ENCODE results near the gene SPPL2A. TPM values are rescaled to one million over a fixed set of nuclear protein-coding genes. Genes with fewer than 3 reads are reported as not detected.

SPPL2A gene
- polyA plus RNA-seq, 3 donors, result 108 to 132 (median 108) TPM

- no peak for DNase-seq (ENCODE audit: low read depth in 3 of 3, low spot score in 2 of 3)
These were observed 8.9 kb upstream of the SPPL2A start for GRCh38 chr15:50774450-50774849.

- DNase-seq (ENCODE audit: low read depth in 3 of 3, low spot score in 2 of 3), result no peak
These were observed 7.9 kb upstream of the SPPL2A start for GRCh38 chr15:50773389-50773788.

- DNase-seq (ENCODE audit: low read depth in 3 of 3, low spot score in 2 of 3), result no peak
These were observed 1.9 kb upstream of the SPPL2A start for GRCh38 chr15:50767332-50767861.

GRCh38 chr15:50764461-50765194, 878 bp downstream of the SPPL2A start:
- peak in 1 of 3 donors; percentile 41 for DNase-seq (ENCODE audit: low read depth in 3 of 3, low spot score in 2 of 3)

- DNase-seq (ENCODE audit: low read depth in 3 of 3, low spot score in 2 of 3), result no peak
These were observed 6.7 kb downstream of the SPPL2A start for GRCh38 chr15:50758712-50759205.

GRCh38 chr15:50753463-50753862, 12.0 kb downstream of the SPPL2A start:
- no peak for DNase-seq (ENCODE audit: low read depth in 3 of 3, low spot score in 2 of 3)

- DNase-seq (ENCODE audit: low read depth in 3 of 3, low spot score in 2 of 3), result no peak
These were observed 14.1 kb downstream of the SPPL2A start for GRCh38 chr15:50751394-50751793.

- DNase-seq (ENCODE audit: low read depth in 3 of 3, low spot score in 2 of 3), result no peak
These were observed 15.2 kb downstream of the SPPL2A start for GRCh38 chr15:50750227-50750705.

- DNase-seq (ENCODE audit: low read depth in 3 of 3, low spot score in 2 of 3), result no peak
These were observed 18.0 kb downstream of the SPPL2A start for GRCh38 chr15:50747523-50747922.

- no peak for DNase-seq (ENCODE audit: low read depth in 3 of 3, low spot score in 2 of 3)
These were observed 20.9 kb downstream of the SPPL2A start for GRCh38 chr15:50744601-50745000.

- DNase-seq (ENCODE audit: low read depth in 3 of 3, low spot score in 2 of 3), result no peak
These were observed 24.6 kb downstream of the SPPL2A start for GRCh38 chr15:50740955-50741354.

- no peak for DNase-seq (ENCODE audit: low read depth in 3 of 3, low spot score in 2 of 3)
These were observed 28.7 kb downstream of the SPPL2A start for GRCh38 chr15:50736823-50737222.

- DNase-seq (ENCODE audit: low read depth in 3 of 3, low spot score in 2 of 3), result no peak
These were observed 30.4 kb downstream of the SPPL2A start for GRCh38 chr15:50735156-50735555.

- no peak for DNase-seq (ENCODE audit: low read depth in 3 of 3, low spot score in 2 of 3)
These were observed 39.2 kb downstream of the SPPL2A start for GRCh38 chr15:50726315-50726714.

- DNase-seq (ENCODE audit: low read depth in 3 of 3, low spot score in 2 of 3), result no peak
These were observed 46.8 kb downstream of the SPPL2A start for GRCh38 chr15:50718700-50719125.

GRCh38 chr15:50712018-50712417, 53.5 kb downstream of the SPPL2A start:
- no peak for DNase-seq (ENCODE audit: low read depth in 3 of 3, low spot score in 2 of 3)

- no peak for DNase-seq (ENCODE audit: low read depth in 3 of 3, low spot score in 2 of 3)
These were observed 54.9 kb downstream of the SPPL2A start for GRCh38 chr15:50710585-50710984.

- no peak for DNase-seq (ENCODE audit: low read depth in 3 of 3, low spot score in 2 of 3)
These were observed 57.6 kb downstream of the SPPL2A start for GRCh38 chr15:50707878-50708427.

- no peak for DNase-seq (ENCODE audit: low read depth in 3 of 3, low spot score in 2 of 3)
These were observed 62.7 kb downstream of the SPPL2A start for GRCh38 chr15:50702762-50703334.

- DNase-seq (ENCODE audit: low read depth in 3 of 3, low spot score in 2 of 3), result no peak
These were observed 67.4 kb downstream of the SPPL2A start for GRCh38 chr15:50698101-50698500.

- DNase-seq (ENCODE audit: low read depth in 3 of 3, low spot score in 2 of 3), result no peak
These were observed 68.3 kb downstream of the SPPL2A start for GRCh38 chr15:50697109-50697797.
